ENCODE data around the gene MMP23B. TPM values are rescaled to one million over a fixed set of nuclear protein-coding genes. Genes with fewer than 3 reads are reported as not detected.

Gene MMP23B
- total RNA-seq, 2 experiments from 2014 or later = 2.1 to 2.7 TPM

- POLR2A ChIA-PET = interaction anchor here (0.6 to 0.8 kb wide), 3 partner anchors 50 to 355 kb away, joined by 3 read pairs; no protein-coding TSS in a partner anchor
- CTCF ChIA-PET = interaction anchor here (0.6 to 2.0 kb wide), 4 partner anchors 9 to 227 kb away, joined by 3 to 8 read pairs (median 3); no protein-coding TSS in a partner anchor
Measured at GRCh38 chr1:1678581-1679380, 46.8 kb downstream of the MMP23B start.

DNA sequence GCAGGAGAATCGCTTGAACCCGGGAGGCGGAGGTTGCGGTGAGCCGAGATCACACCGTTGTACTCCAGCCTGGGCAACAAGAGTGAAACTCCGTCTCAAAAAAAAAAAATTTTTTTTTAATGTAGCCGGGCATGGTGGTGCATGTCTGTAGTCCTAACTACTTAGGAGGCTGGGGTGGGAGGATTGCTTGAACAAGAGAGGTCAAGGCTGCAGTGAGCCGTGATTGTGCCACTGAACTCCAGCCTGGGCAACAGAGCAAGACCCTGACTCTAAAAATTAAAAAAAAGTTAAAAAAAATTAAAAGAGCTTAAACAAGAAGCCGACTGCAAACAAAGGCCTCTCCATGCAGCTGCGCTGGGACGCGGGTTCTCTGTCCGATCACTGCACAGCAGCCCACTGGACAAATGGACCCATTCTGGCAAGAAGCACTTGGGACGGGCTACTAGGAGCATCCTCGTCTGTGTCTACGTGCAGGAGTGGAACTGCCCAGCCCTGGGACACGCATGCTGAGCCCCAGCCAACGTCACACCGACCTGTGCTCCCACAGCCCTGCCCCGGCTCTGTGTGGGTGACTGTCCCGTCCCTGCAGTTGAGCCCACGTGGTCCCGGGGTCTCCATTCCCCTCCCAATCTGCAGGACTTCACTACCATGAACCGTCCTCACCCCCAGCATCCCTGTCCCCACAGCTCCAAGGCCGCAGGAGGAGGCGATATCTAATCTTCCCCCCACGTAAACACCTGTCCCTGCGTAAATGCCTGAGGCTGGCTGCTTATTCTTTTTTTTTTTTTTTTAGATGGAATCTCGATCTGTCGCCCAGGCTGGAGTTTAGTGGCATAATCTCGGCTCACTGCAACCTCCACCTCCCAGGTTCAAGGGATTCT is 48.3 kb downstream of the MMP23B start:
- ChIA-PET CTCF (no interaction called here), POLR2A (no interaction called here)

- ChIA-PET POLR2A (no interaction called here), CTCF (no interaction called here)
Measured at GRCh38 chr1:1680912-1681273, 48.9 kb downstream of the MMP23B start.

- POLR2A ChIA-PET = no interaction called here
- CTCF ChIA-PET = no interaction called here
Measured at GRCh38 chr1:1683104-1683905, 51.3 kb downstream of the MMP23B start.

Other genes starting within 250 kb of the MMP23B start
- 100 to 1,000 TPM; 110 to 112 TPM for gene CCNL2, start 232.8 kb upstream of the MMP23B start, total RNA-seq
- 100 to 1,000 TPM; 191 to 196 TPM for gene MRPL20, start 224.9 kb upstream of the MMP23B start, total RNA-seq
- not detected for gene ANKRD65, start 210.9 kb upstream of the MMP23B start, total RNA-seq
- 1 to 10 TPM in 1 of 2 experiments, under 1 TPM in 1; 0.89 to 1.2 TPM for gene VWA1, start 196.5 kb upstream of the MMP23B start, total RNA-seq
- gene ATAD3C, start 182.5 kb upstream of the MMP23B start, total RNA-seq = 1 to 10 TPM; 1.0 to 1.3 TPM
- gene ATAD3B, start 160.4 kb upstream of the MMP23B start, total RNA-seq = 10 to 100 TPM; 82.9 to 93.1 TPM
- gene ATAD3A, start 120.0 kb upstream of the MMP23B start, total RNA-seq = 10 to 100 TPM; 92.8 to 97.5 TPM
- under 1 TPM in 1 of 2 experiments, not detected in 1; 0.48 TPM for gene TMEM240, start 91.5 kb upstream of the MMP23B start, total RNA-seq
- gene SSU72, start 57.3 kb upstream of the MMP23B start, total RNA-seq = 100 to 1,000 TPM; 121 to 126 TPM
- 1 to 10 TPM; 3.0 to 3.2 TPM for gene FNDC10, start 32.0 kb upstream of the MMP23B start, total RNA-seq
- 10 to 100 TPM; 40.5 to 41.3 TPM for gene MIB2, start 16.7 kb upstream of the MMP23B start, total RNA-seq
- 10 to 100 TPM; 41.1 to 44.3 TPM for gene CDK11B, start 26.8 kb downstream of the MMP23B start, total RNA-seq
- 10 to 100 TPM; 23.5 to 24.5 TPM for gene SLC35E2B, start 60.6 kb downstream of the MMP23B start, total RNA-seq
- 10 to 100 TPM; 62.4 to 64.7 TPM for gene CDK11A, start 92.2 kb downstream of the MMP23B start, total RNA-seq
- 10 to 100 TPM; 82.6 to 84.5 TPM for gene NADK, start 146.3 kb downstream of the MMP23B start, total RNA-seq

All from activated CD8-positive, alpha-beta memory T cell treated with anti-CD3 and anti-CD28 coated beads for 36 hours (primary cell).